CD4-positive, CD25-positive, alpha-beta regulatory T cell (primary cell): Measurements from ENCODE around the gene UBA1. TPM values are rescaled to one million over a fixed set of nuclear protein-coding genes. Genes with fewer than 3 reads are reported as not detected.
A peak's percentile ranks its signal among the peaks of the same experiment; 100 is the strongest.

Experiments
- ATAC-seq, 2 donors: fragments of 150-1000 bp; cut with Tn5 transposase; one replicate each; pipeline ENCODE4 v1.10.0; 2021; ENCODE audit warnings: low read depth in 2 of 2, moderate number of reproducible peaks in 2 of 2, moderate library complexity in 1 of 2
- DNase-seq, 3 donors: peaks; one replicate each; pipeline versions ENCODE4 v3.0.0 to v3.0.0-alpha.2; 2012 to 2022; ENCODE audit warnings: mixed read lengths in 1 of 3
- H3K27ac ChIP-seq: one replicate; pipeline ENCODE4 v1.7.0; 2013; ENCODE audit warnings: mild to moderate bottlenecking, low read length; ENCODE audit not compliant: insufficient read depth, poor library complexity, severe bottlenecking
- H3K27me3 ChIP-seq: one replicate; pipeline ENCODE4 v1.7.0; 2013; ENCODE audit warnings: low read length; ENCODE audit not compliant: control insufficient read depth, insufficient read depth
- H3K36me3 ChIP-seq: one replicate; pipeline ENCODE4 v1.7.0; 2013; ENCODE audit warnings: mild to moderate bottlenecking, low read length, moderate library complexity; ENCODE audit not compliant: control insufficient read depth, insufficient read depth
- H3K4me1 ChIP-seq: 2 replicates; pipeline ENCODE4 v1.7.0; 2013; ENCODE audit warnings: mild to moderate bottlenecking, low read length; ENCODE audit not compliant: insufficient read depth, control insufficient read depth, poor library complexity, severe bottlenecking
- H3K4me3 ChIP-seq: one replicate; pipeline ENCODE4 v1.7.0; 2013; ENCODE audit warnings: low read depth, mild to moderate bottlenecking, low read length, moderate library complexity
- H3K9me3 ChIP-seq, 2 experiments: 1 replicate in 1 of 2; 2 replicates in 1 of 2; pipeline ENCODE4 v1.7.0; 2013; ENCODE audit warnings: low read length in 2 of 2, mild to moderate bottlenecking in 1 of 2, moderate library complexity in 1 of 2; ENCODE audit not compliant: control insufficient read depth in 2 of 2
- H3K27ac Mint-ChIP-seq, 3 donors: one replicate each; pipeline ENCODE4 v1.8.0; 2020 to 2022; ENCODE audit warnings: mild to moderate bottlenecking in 3 of 3, mixed read lengths in 3 of 3, moderate library complexity in 2 of 3
- H3K27me3 Mint-ChIP-seq: one replicate; pipeline ENCODE4 v1.8.0; 2022; ENCODE audit warnings: mild to moderate bottlenecking, mixed read lengths
- H3K36me3 Mint-ChIP-seq: one replicate; pipeline ENCODE4 v1.8.0; 2020; ENCODE audit warnings: mixed read lengths
- H3K4me1 Mint-ChIP-seq, 4 donors: one replicate each; pipeline ENCODE4 v1.8.0; 2020 to 2022; ENCODE audit warnings: mixed read lengths in 4 of 4, mild to moderate bottlenecking in 1 of 4
- H3K4me3 Mint-ChIP-seq, 4 donors: one replicate each; pipeline ENCODE4 v1.8.0; 2020 to 2022; ENCODE audit warnings: mild to moderate bottlenecking in 4 of 4, mixed read lengths in 4 of 4, moderate library complexity in 3 of 4
- H3K9me3 Mint-ChIP-seq, 7 donors: one replicate each; pipeline ENCODE4 v1.8.0; 2020 to 2022; ENCODE audit warnings: mixed read lengths in 7 of 7, mild to moderate bottlenecking in 3 of 7, moderate library complexity in 2 of 7
- polyA plus RNA-seq, 4 donors: library from polyadenylated mRNA; unstranded; fragments of 300-500 nt; fragmentation: Illumina TruSeq; gene quantifications; one replicate each; pipeline ENCODE4 v1.2.3, GENCODE V29; 2021
- total RNA-seq: library from RNA; stranded (reverse); gene quantifications from one replicate; pipeline ENCODE4 v1.2.3, GENCODE V29; 2022

UBA1 gene
- total and polyA plus RNA-seq, 5 donors from 2014 or later, result 163 to 210 (median 173) TPM

DNA sequence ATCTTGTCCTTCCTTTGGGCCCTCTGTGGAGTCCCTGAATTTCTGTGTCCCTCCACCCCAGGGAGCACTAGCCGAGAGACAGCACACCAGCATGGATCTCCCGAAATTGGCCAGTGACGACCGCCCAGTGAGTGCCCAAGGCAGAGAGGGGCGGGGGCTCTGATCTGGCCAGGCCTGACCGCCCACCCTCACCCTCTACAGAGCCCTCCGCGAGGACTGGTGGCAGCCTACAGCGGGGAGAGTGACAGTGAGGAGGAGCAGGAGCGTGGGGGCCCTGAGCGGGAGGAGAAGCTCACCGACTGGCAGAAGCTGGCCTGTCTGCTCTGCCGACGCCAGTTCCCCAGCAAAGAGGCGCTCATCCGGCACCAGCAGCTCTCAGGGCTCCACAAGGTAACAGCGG is 8.4 kb upstream of the UBA1 start:
- DNase-seq, result no peak
- H3K4me3 Mint-ChIP-seq, result no peak overlapping the region
- H3K27me3 Mint-ChIP-seq, result no peaks in the 10 kb centered on the region
- Histone ChIP-seq H3K27me3 (no peaks in the 10 kb centered on the region), H3K4me3 (no peak overlapping the region), H3K36me3 (peaks cover 36% of the 10 kb centered on the region), H3K27ac (no peak overlapping the region), H3K4me1 (no peaks in the 10 kb centered on the region), H3K9me3 (no peaks in the 10 kb centered on the region)
- H3K27ac Mint-ChIP-seq, result no peak overlapping the region
- peaks cover 4% of the 10 kb centered on the region for H3K36me3 Mint-ChIP-seq
- ATAC-seq, result no peak
- H3K9me3 Mint-ChIP-seq, result no peaks in the 10 kb centered on the region
- peaks cover 0 to 5% (median under 1%) of the 10 kb centered on the region in 4 donors for H3K4me1 Mint-ChIP-seq

DNA sequence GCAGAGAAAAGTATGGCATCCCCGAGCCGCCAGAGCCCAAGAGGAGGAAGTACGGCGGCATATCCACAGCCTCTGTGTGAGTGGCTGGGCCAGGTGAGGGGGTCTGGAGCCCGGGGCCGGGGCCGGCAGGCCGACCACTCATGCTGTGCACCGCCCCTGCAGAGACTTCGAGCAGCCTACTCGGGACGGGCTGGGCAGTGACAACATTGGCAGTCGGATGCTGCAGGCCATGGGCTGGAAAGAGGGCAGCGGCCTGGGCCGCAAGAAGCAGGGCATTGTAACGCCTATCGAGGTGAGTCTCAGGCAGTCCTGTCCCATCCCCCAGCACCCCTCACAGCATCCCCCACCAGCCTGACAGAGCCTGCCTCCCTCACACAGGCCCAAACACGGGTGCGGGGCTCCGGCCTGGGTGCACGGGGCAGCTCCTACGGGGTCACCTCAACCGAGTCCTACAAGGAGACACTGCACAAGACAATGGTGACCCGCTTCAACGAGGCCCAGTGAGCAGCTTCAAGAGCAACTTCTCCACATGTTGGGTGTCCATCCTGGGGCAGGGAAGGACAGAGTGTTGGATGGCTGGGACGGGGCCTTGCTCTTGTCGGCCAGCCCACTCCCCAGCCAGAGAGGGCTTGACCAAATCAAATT is 7.4 kb upstream of the UBA1 start:
- Histone ChIP-seq H3K9me3 (no peaks in the 10 kb centered on the region), H3K27me3 (no peaks in the 10 kb centered on the region), H3K27ac (no peak overlapping the region), H3K36me3 (peaks cover 29% of the 10 kb centered on the region), H3K4me3 (no peak overlapping the region), H3K4me1 (peaks cover 5% of the 10 kb centered on the region)
- no peak overlapping the region for H3K4me3 Mint-ChIP-seq
- ATAC-seq, result no peak
- no peak overlapping the region for H3K27ac Mint-ChIP-seq
- H3K9me3 Mint-ChIP-seq, result no peaks in the 10 kb centered on the region
- peaks cover 0 to 13% (median 7%) of the 10 kb centered on the region in 4 donors for H3K4me1 Mint-ChIP-seq
- no peak for DNase-seq
- H3K36me3 Mint-ChIP-seq, result peaks cover 4% of the 10 kb centered on the region
- H3K27me3 Mint-ChIP-seq, result no peaks in the 10 kb centered on the region

GRCh38 chrX:47187106-47187677 is 6.4 kb upstream of the UBA1 start:
- H3K27me3 ChIP-seq, result no peaks in the 10 kb centered on the region
- H3K4me1 Mint-ChIP-seq, result peaks cover 0 to 20% (median 12%) of the 10 kb centered on the region in 4 donors
- H3K27me3 Mint-ChIP-seq, result no peaks in the 10 kb centered on the region
- H3K36me3 Mint-ChIP-seq, result peaks cover 4% of the 10 kb centered on the region
- H3K27ac ChIP-seq, result no peak overlapping the region
- peaks cover 20% of the 10 kb centered on the region for H3K36me3 ChIP-seq
- ATAC-seq (no peak), DNase-seq (no peak)
- peaks cover 12% of the 10 kb centered on the region for H3K4me1 ChIP-seq
- H3K9me3 ChIP-seq, result no peaks in the 10 kb centered on the region
- no peak overlapping the region for H3K4me3 ChIP-seq
- H3K27ac Mint-ChIP-seq, result no peak overlapping the region
- H3K4me3 Mint-ChIP-seq, result no peak overlapping the region
- H3K9me3 Mint-ChIP-seq, result no peaks in the 10 kb centered on the region

- Mint-ChIP-seq H3K27ac (no peak overlapping the region), H3K4me3 (no peak overlapping the region), H3K9me3 (no peaks in the 10 kb centered on the region), H3K27me3 (no peaks in the 10 kb centered on the region), H3K36me3 (peaks cover 4% of the 10 kb centered on the region), H3K4me1 (peaks cover 3 to 42% (median 22%) of the 10 kb centered on the region in 4 donors)
- Histone ChIP-seq H3K27me3 (no peaks in the 10 kb centered on the region), H3K36me3 (peaks cover 15% of the 10 kb centered on the region), H3K9me3 (no peaks in the 10 kb centered on the region), H3K4me3 (no peak overlapping the region), H3K27ac (no peak overlapping the region), H3K4me1 (peaks cover 29% of the 10 kb centered on the region)
- DNase-seq, result no peak
- no peak for ATAC-seq
These were observed 3.7 kb upstream of the UBA1 start for GRCh38 chrX:47189906-47190305.

DNA sequence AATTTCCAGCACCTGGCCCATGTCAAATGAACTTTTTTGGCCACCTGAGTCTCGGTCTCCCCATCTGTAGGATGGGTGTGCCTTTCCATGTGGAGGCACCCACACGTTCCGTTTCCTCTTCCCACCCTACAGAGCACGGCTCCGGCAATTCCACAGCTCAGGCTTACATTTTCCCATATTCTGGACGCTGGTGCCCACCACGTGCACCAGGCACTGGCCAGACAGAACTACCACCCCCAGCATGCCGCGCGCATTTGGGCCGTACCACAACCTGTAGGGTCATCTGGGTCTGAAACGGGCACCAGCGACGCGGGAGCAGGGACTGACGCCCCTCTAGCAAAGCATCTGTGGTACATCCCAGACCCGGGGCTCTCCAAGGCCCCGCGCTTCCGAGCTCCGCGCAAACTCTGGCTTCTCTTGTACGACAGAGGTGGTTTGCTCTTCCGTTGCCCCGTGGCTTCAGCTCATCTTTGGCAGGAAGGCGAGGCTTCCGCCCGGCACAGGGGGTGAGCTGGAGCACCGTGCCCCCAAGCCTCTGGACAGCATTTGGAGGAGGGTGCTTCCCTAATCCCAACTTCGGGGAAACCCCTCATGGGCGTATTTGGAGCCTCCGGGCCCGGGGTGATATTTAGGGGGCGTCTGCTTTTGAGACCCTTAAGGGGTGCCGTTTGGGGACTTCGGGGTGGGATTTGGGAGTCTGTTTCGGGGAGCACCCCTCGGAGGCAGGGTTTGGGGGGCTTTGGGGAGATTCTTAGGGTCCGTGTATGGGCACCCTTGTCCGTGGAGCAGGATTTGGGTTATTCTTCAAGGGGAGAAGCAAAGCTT is 3.0 kb upstream of the UBA1 start:
- H3K4me3 ChIP-seq, result peak overlapping the region; percentile 68
- H3K4me1 ChIP-seq, result peaks cover 36% of the 10 kb centered on the region
- Mint-ChIP-seq H3K4me1 (peaks cover 3 to 49% (median 26%) of the 10 kb centered on the region in 4 donors), H3K36me3 (peaks cover 4% of the 10 kb centered on the region), H3K27ac (peak overlapping the region; percentile 90 to 96 (median 90)), H3K27me3 (no peaks in the 10 kb centered on the region), H3K9me3 (no peaks in the 10 kb centered on the region), H3K4me3 (peak overlapping the region; percentile 89 to 95 (median 92))
- peak overlapping the region; percentile 78 for H3K27ac ChIP-seq
- DNase-seq, result peak; percentile 66 to 93 (median 82)
- peaks cover 11% of the 10 kb centered on the region for H3K36me3 ChIP-seq
- H3K9me3 ChIP-seq, result no peaks in the 10 kb centered on the region
- peak; percentile 78 to 80 for ATAC-seq
- no peaks in the 10 kb centered on the region for H3K27me3 ChIP-seq

DNA sequence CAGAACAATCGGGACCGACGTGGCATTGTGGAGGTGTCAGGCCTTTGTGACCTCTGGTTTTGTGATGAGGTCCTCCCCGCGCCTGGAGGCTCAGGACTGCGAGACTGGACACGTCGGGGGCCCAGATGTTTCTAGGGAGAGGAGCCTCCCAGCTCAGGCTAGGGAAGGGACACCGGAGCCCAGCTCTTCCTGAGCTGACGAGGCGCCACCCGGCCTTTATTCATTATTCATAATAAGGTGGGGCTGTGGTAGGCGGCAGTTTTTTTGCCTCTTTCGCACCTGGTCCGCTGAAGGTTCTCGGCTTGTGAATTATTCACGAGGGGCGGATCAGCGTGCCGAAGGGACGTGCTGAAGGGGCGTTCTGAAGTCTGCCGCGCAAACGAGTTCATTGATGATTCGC is 2.3 kb upstream of the UBA1 start:
- peaks cover 4% of the 10 kb centered on the region for H3K36me3 ChIP-seq
- peak in 1 of 2 donors; percentile 7 for ATAC-seq
- peak; percentile 22 to 76 (median 54) for DNase-seq
- no peaks in the 10 kb centered on the region for H3K9me3 ChIP-seq
- no peaks in the 10 kb centered on the region for H3K27me3 ChIP-seq
- H3K27ac Mint-ChIP-seq, result peak overlapping the region; percentile 90 to 96 (median 90)
- H3K4me1 Mint-ChIP-seq, result peaks cover 8 to 56% (median 28%) of the 10 kb centered on the region in 4 donors
- peak overlapping the region; percentile 89 to 95 (median 92) for H3K4me3 Mint-ChIP-seq
- peaks cover 0 to 1% (median 0%) of the 10 kb centered on the region in 7 donors for H3K9me3 Mint-ChIP-seq
- peak overlapping the region; percentile 68 for H3K4me3 ChIP-seq
- H3K27me3 Mint-ChIP-seq, result no peaks in the 10 kb centered on the region
- H3K4me1 ChIP-seq, result peaks cover 42% of the 10 kb centered on the region
- H3K27ac ChIP-seq, result peak overlapping the region; percentile 78
- peaks cover 8% of the 10 kb centered on the region for H3K36me3 Mint-ChIP-seq

GRCh38 chrX:47191806-47192401 is 1.7 kb upstream of the UBA1 start:
- ATAC-seq (no peak), DNase-seq (no peak)
- peak overlapping the region; percentile 89 to 95 (median 92) for H3K4me3 Mint-ChIP-seq
- Histone ChIP-seq H3K27ac (peak overlapping the region; percentile 78), H3K9me3 (no peaks in the 10 kb centered on the region), H3K27me3 (no peaks in the 10 kb centered on the region), H3K36me3 (peaks cover 2% of the 10 kb centered on the region), H3K4me1 (peaks cover 48% of the 10 kb centered on the region), H3K4me3 (peak overlapping the region; percentile 68)
- H3K36me3 Mint-ChIP-seq, result peaks cover 13% of the 10 kb centered on the region
- no peaks in the 10 kb centered on the region for H3K27me3 Mint-ChIP-seq
- peak overlapping the region in 2 of 3 donors; percentile 90 to 96 for H3K27ac Mint-ChIP-seq
- peaks cover 8 to 62% (median 33%) of the 10 kb centered on the region in 4 donors for H3K4me1 Mint-ChIP-seq
- peaks cover 0 to 1% (median 0%) of the 10 kb centered on the region in 7 donors for H3K9me3 Mint-ChIP-seq
